Cardiac fibroblast (primary cell): ENCODE data around the gene ZNF709.
A peak's percentile ranks its signal among the peaks of the same experiment; 100 is the strongest.
"Not testable (repeated sequence)": the region's sequence is repeated elsewhere in the genome, so short reads cannot be mapped to it uniquely, and the experiment has no call there.

ENCODE experiments used
- DNase-seq, 2 donors: peaks; one replicate each; pipeline versions ENCODE4 v3.0.0 to v3.0.0-alpha.2; 2010; ENCODE audit warnings: low read depth in 2 of 2
- H3K4me3 ChIP-seq, 2 donors: replicated peaks in 1 of 2; 1 replicate in 1 of 2; 2 replicates in 1 of 2; pipeline ENCODE4 v1.5.1; 2011; ENCODE audit warnings: low read depth in 2 of 2, low read length in 2 of 2, mild to moderate bottlenecking in 2 of 2, moderate library complexity in 1 of 2
- TF ChIP-seq, protein P1 (sequence below): IDR thresholded peaks from one replicate; pipeline ENCODE4 v1.5.1; 2011; ENCODE audit warnings: low read depth, mild to moderate bottlenecking, low read length, inconsistent platforms

The ZNF709 gene

GRCh38 chr19:12453495-12453894, 31.1 kb downstream of the ZNF709 start:
- no peak for DNase-seq

DNA sequence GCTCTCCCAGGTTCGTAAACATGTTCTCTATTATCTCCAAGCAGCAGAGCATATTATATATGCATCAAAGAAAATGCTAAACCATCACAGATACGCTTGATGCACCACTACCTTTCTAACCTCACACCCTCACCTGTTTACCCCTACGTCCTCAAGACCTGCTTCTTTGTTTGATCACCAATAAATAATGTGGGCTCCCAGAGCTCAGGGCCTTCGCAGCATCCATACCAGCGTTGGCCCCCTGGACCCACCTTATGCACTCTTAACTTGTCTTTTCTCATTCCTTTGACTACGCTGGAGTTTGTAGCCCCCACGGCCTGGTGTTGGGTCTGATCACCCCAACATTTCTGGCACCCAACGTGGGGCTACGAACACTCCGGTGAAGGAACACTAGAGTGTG, 33.8 kb downstream of the ZNF709 start:
- H3K4me3 ChIP-seq = no peak overlapping the region
- DNase-seq = no peak
- TF ChIP-seq, protein P1, sequence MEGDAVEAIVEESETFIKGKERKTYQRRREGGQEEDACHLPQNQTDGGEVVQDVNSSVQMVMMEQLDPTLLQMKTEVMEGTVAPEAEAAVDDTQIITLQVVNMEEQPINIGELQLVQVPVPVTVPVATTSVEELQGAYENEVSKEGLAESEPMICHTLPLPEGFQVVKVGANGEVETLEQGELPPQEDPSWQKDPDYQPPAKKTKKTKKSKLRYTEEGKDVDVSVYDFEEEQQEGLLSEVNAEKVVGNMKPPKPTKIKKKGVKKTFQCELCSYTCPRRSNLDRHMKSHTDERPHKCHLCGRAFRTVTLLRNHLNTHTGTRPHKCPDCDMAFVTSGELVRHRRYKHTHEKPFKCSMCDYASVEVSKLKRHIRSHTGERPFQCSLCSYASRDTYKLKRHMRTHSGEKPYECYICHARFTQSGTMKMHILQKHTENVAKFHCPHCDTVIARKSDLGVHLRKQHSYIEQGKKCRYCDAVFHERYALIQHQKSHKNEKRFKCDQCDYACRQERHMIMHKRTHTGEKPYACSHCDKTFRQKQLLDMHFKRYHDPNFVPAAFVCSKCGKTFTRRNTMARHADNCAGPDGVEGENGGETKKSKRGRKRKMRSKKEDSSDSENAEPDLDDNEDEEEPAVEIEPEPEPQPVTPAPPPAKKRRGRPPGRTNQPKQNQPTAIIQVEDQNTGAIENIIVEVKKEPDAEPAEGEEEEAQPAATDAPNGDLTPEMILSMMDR = no peak

More at GRCh38 chr19:12453495-12453894, 31.1 kb downstream of the ZNF709 start:
- TF ChIP-seq, protein P1 = no peak
- no peak overlapping the region for H3K4me3 ChIP-seq

DNA sequence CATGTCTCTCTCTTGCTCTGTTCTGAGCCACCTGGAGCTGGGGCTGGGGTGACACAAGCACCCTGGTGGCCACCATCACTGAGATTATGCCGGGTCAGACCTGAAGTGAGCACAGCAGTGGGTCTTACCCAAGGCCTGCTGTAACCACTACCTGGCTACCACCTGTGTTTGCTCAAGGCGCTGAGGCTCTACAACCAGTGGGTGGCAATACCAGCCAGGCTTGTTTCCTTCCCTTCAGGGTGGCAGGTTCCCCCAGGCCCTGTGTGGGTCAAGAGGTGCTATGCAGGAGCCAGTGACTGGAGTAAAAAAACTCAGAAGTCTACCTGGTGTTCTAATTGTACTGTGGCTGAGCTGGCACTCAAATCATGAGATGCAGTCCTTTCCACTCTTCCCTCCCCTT, 35.8 kb downstream of the ZNF709 start:
- no peak for DNase-seq

DNA sequence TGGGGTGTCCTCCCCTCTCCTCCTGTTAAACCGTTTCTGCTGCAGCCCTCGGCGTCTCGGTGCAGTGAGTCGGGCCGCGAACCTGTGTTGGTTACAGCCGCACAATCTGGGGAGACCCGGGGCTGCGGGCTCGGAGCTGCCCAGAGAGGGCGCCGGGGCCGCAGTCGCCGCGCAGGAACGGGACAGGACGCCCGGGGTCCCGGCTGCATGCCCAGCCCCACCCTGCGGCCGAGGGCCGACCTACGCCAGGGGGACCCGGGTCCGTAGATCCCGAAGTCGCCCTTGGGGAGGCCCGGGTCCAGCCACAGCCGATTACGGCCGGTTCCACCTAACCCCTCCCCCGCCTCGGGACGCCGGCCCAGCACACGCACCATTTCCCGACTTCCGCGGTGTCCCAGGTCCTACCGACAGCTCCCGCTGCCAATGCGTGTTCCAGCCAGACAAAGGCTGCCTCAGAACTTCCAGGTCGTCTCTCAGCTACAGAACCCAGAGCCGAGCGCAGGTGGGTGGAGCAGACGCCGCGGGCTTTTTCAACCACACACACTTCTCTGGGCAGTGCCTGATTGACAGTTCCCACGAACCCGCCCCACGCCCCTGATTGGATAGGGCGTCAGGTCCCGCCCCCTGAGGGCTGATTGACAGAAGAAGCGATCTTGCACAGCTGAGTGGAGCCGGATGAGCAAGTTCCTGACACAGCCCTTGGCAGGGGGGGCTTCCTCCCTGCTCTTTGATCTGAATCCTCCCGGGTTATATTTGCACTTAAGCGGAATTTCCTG, 43.9 kb downstream of the ZNF709 start, which contains the start of gene ZNF443:
TSS of gene ZNF443 (minus strand) at position 481 of the 776 bp plus-strand sequence. CDS start at position 374, 107 bp downstream.
- TF ChIP-seq, protein P1 = no peak
- H3K4me3 ChIP-seq = peak within 1 kb of the TSS; percentile 78 to 84
- DNase-seq = peak; percentile 98 to 99

More for the DNA sequence above, 35.8 kb downstream of the ZNF709 start:
- H3K4me3 ChIP-seq = no peak overlapping the region
- TF ChIP-seq, protein P1 = no peak

GRCh38 chr19:12439686-12440540, 44.7 kb downstream of the ZNF709 start:
- DNase-seq = peak; percentile 1 to 11
- H3K4me3 ChIP-seq = peak overlapping the region; percentile 78 to 84

GRCh38 chr19:12430726-12431299, 53.8 kb downstream of the ZNF709 start:
- DNase-seq, H3K4me3 ChIP-seq: not testable (repeated sequence)

DNA sequence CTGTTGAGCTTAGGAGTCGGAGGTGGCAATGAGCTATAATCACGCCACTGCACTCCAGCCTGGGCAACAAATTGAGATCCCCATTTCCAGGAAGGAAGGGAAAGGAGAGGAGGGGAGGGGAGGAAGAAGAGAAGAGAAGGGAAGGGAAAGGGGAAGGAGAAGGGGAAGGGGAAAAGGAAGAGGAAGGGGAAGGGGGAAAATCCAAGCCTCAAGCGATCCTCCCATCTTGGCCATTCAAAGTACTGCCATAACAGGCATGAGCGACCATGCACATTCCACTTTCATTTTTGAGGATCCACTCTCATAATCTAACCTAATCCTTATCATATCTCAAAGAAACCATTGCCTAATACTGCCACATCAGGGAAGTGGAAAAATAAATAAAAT, 58.7 kb downstream of the ZNF709 start:
- DNase-seq = no peak
- no peak overlapping the region for H3K4me3 ChIP-seq
- TF ChIP-seq, protein P1 = no peak
